ENCODE results near the gene GSTM3.
"Not testable (repeated sequence)": the region's sequence is repeated elsewhere in the genome, so short reads cannot be mapped to it uniquely, and the experiment has no call there.

Gene GSTM3

GRCh38 chr1:109732390-109732881, 8.4 kb downstream of the GSTM3 start:
- in situ Hi-C loops (cut with MboI; ENCODE audit: low sequenced_read_pairs), result no loop called here

- in situ Hi-C loops (cut with MboI; ENCODE audit: low sequenced_read_pairs), result no loop called here
These were observed 10.2 kb downstream of the GSTM3 start for GRCh38 chr1:109730666-109731065.

GRCh38 chr1:109728870-109729269, 12.0 kb downstream of the GSTM3 start:
- in situ Hi-C loops (cut with MboI; ENCODE audit: low sequenced_read_pairs), result no loop called here

GRCh38 chr1:109726728-109727373, 14.0 kb downstream of the GSTM3 start:
- in situ Hi-C loops (cut with MboI; ENCODE audit: low sequenced_read_pairs), result no loop called here

- in situ Hi-C loops (cut with MboI; ENCODE audit: low sequenced_read_pairs), result no loop called here
These were observed 14.8 kb downstream of the GSTM3 start for GRCh38 chr1:109726007-109726406.

- in situ Hi-C loops (cut with MboI; ENCODE audit: low sequenced_read_pairs), result no loop called here
These were observed 15.3 kb downstream of the GSTM3 start for GRCh38 chr1:109725510-109725909.

- in situ Hi-C loops (cut with MboI; ENCODE audit: low sequenced_read_pairs), result no loop called here
These were observed 15.9 kb downstream of the GSTM3 start for GRCh38 chr1:109724933-109725332.

- in situ Hi-C loops (cut with MboI; ENCODE audit: low sequenced_read_pairs), result no loop called here
These were observed 17.7 kb downstream of the GSTM3 start for GRCh38 chr1:109722908-109723691.

- in situ Hi-C loops (cut with MboI; ENCODE audit: low sequenced_read_pairs), result no loop called here
These were observed 18.9 kb downstream of the GSTM3 start for GRCh38 chr1:109721971-109722370.

GRCh38 chr1:109721042-109721441, 19.8 kb downstream of the GSTM3 start:
- in situ Hi-C loops (cut with MboI; ENCODE audit: low sequenced_read_pairs), result no loop called here

- in situ Hi-C loops (cut with MboI; ENCODE audit: low sequenced_read_pairs), result no loop called here
These were observed 21.5 kb downstream of the GSTM3 start for GRCh38 chr1:109719337-109719837.

GRCh38 chr1:109718495-109718894, 22.3 kb downstream of the GSTM3 start:
- in situ Hi-C loops (cut with MboI; ENCODE audit: low sequenced_read_pairs), result no loop called here

GRCh38 chr1:109717729-109718128, 23.1 kb downstream of the GSTM3 start:
- in situ Hi-C loops (cut with MboI; ENCODE audit: low sequenced_read_pairs), result no loop called here

- in situ Hi-C loops (cut with MboI; ENCODE audit: low sequenced_read_pairs), result no loop called here
These were observed 24.2 kb downstream of the GSTM3 start for GRCh38 chr1:109716570-109717090.

- in situ Hi-C loops (cut with MboI; ENCODE audit: low sequenced_read_pairs), result no loop called here
These were observed 24.7 kb downstream of the GSTM3 start for GRCh38 chr1:109716121-109716520.

GRCh38 chr1:109714661-109715372, 26.0 kb downstream of the GSTM3 start:
- in situ Hi-C loops (cut with MboI; ENCODE audit: low sequenced_read_pairs), result no loop called here

GRCh38 chr1:109713636-109714035, 27.2 kb downstream of the GSTM3 start:
- in situ Hi-C loops (cut with MboI; ENCODE audit: low sequenced_read_pairs), result no loop called here

- in situ Hi-C loops (cut with MboI; ENCODE audit: low sequenced_read_pairs), result no loop called here
These were observed 28.4 kb downstream of the GSTM3 start for GRCh38 chr1:109712321-109712864.

- in situ Hi-C loops (cut with MboI; ENCODE audit: low sequenced_read_pairs), result not testable (repeated sequence)
These were observed 29.1 kb downstream of the GSTM3 start, which contains the start of gene GSTM5 for GRCh38 chr1:109711593-109712320. Gene GSTM5 (plus strand): TSS chr1:109712251. CDS start chr1:109712313, 62 bp downstream.

GRCh38 chr1:109709822-109710221, 31.0 kb downstream of the GSTM3 start:
- in situ Hi-C loops (cut with MboI; ENCODE audit: low sequenced_read_pairs), result not testable (repeated sequence)
